Stimulated activated CD4-positive, alpha-beta T cell treated with anti-CD3 and anti-CD28 coated beads, TNF-alpha, amount 100 ng/mL, for 24 hours (primary cell): Measurements from ENCODE around the gene SREBF1.

Experiments
- DNase-seq, 3 experiments: peaks; one replicate each; pipeline ENCODE4 v3.0.0-alpha.2; 2020; ENCODE audit warnings: low read depth in 3 of 3

The SREBF1 gene

DNA sequence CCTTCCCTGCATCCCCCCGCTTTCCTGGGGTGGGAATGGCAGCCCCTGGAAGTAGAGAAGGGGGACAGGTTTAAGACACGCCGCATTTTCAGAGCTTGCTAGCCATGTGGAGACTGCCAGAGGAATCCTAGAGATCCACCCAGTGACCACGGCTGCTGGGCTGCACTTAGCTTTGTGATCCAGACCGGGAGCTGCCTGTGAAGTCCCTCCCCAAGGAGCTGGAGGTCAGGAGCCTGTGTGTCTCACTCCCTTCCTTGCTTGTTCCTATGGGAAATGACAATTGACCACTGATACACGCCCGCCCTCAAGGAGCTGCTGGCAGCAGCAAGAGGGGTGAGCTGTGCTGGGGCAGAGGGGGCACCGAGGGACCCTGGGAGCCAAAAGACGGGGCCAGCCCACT is 73.7 kb downstream of the SREBF1 start:
- DNase-seq: no peak

DNA sequence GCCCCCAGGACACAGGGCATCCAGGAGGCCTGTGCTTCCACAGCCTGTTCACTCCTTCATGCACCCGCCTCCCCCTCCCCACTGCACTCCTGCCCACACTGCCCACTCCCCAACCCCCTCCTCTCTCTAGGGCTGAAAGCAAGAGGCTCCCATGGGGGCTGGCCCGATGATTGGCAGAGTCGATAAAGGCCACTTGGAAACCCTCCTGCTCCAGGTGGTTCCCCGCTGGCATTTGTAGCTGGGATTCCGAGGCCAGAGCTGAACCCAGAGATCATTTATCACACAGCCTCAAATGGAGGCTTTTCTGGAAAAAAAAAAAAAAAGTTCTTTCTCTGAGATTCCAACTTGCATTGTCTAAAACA is 74.1 kb downstream of the SREBF1 start:
- DNase-seq: no peak
